Measurements from ENCODE around the gene SDHB. TPM values are rescaled to one million over a fixed set of nuclear protein-coding genes. Genes with fewer than 3 reads are reported as not detected.

The SDHB gene
- total and polyA plus RNA-seq, 2 of the 8 experiments (the other 6 are each of a cell fraction or from before 2014, with no cell fraction given), result 84.0 to 98.7 TPM

DNA sequence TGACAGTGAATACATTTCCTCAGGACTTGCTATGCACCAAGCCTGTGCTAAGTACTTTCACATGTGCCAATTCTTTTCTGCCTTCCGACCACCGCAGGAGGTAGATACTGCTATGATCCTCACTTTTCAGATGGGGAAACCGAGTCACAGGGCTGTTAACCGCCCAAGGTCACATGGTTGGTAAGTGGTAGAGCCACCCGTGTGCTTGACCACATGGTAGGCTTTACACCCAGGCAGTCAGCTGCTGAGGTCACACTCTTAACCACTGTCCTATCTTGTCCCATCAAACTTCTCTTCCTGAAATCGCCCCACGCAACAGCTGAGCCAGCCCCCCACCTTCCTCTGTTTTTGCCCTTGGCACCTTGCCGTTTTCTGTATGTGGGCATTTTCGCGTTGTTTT, 31.0 kb upstream of the SDHB start:
- H4K20me1 ChIP-seq (replicated peaks in 1 of 2; ENCODE audit: control insufficient read depth in 1 of 2, insufficient read depth in 2 of 2, low read length in 2 of 2), result no peaks in the 10 kb centered on the region
- H3K79me2 ChIP-seq (ENCODE audit: control insufficient read depth in 1 of 2, insufficient read depth in 2 of 2, low read length in 2 of 2), result no peaks in the 10 kb centered on the region
- H2AFZ ChIP-seq (ENCODE audit: low read length), result no peak overlapping the region
- 90% methylated on average over 10 of the region's 10 CpGs; no CpG with 5 or more reads in 1 of the 2 experiments for WGBS, 2 experiments (ENCODE audit: extremely low coverage in 1 of 2, insufficient coverage in 1 of 2, insufficient read length in 1 of 2, insufficient replicate concordance in 2 of 2, low coverage in 1 of 2, low lambda C conversion rate in 2 of 2, missing lambda C conversion rate in 1 of 2)
- peaks cover 0 to 3% of the 10 kb centered on the region in 2 experiments; a peak in 1 of 4 replicates for H3K9me3 ChIP-seq (ENCODE audit: insufficient read depth in 2 of 2, low read depth in 1 of 2, low read length in 1 of 2)
- no peak overlapping the region for H3K18ac ChIP-seq (ENCODE audit: extremely low read depth, low read length)
- no peak overlapping the region for H2BK20ac ChIP-seq (ENCODE audit: low read length)
- no peak overlapping the region for H4K91ac ChIP-seq (replicated peaks; ENCODE audit: insufficient read length, low read length)
- H3K36me3 ChIP-seq (ENCODE audit: control insufficient read depth in 2 of 4, insufficient read depth in 4 of 4, low read length in 3 of 4), result no peaks in the 10 kb centered on the region
- H4K5ac ChIP-seq (ENCODE audit: insufficient read length, low read depth, low read length), result no peak overlapping the region
- DNase-seq (ENCODE audit: low read depth in 1 of 2, low spot score in 2 of 2) (no peak), FAIRE-seq (no peak)
- CTCF ChIA-PET (ENCODE audit: partially characterized antibody), result interaction anchor here (2.4 kb wide), 2 partner anchors 9 to 40 kb away, joined by 8 to 9 read pairs; no protein-coding TSS in a partner anchor
- no peaks in the 10 kb centered on the region for H3K23me2 ChIP-seq (ENCODE audit: low read depth, low read length)
- no peak overlapping the region; the same call in 1 of the 2 replicates for H2BK15ac ChIP-seq (ENCODE audit: low read length)
- H2BK12ac ChIP-seq (ENCODE audit: low read depth, low read length), result no peak overlapping the region
- no peak overlapping the region for H3K56ac ChIP-seq (replicated peaks; ENCODE audit: insufficient read length, low read depth, low read length)
- H3K4me2 ChIP-seq (ENCODE audit: insufficient read depth in 1 of 2, low read depth in 2 of 2, low read length in 2 of 2), result no peak overlapping the region
- H3K27me3 ChIP-seq (replicated peaks in 1 of 4; ENCODE audit: control insufficient read depth in 3 of 4, extremely low read depth in 1 of 4, insufficient read depth in 3 of 4, low read length in 3 of 4), result no peaks in the 10 kb centered on the region
- POLR2A ChIA-PET (ENCODE audit: partially characterized antibody), result no interaction called here
- no peak overlapping the region for H2BK120ac ChIP-seq (replicated peaks; ENCODE audit: low read depth, low read length)
- no peak overlapping the region for H2AK5ac ChIP-seq (ENCODE audit: low read depth, low read length)
- no peaks in the 10 kb centered on the region for H3K4me1 ChIP-seq (replicated peaks in 1 of 4; ENCODE audit: control insufficient read depth in 3 of 4, insufficient read depth in 4 of 4, low read length in 3 of 4)
- no peaks in the 10 kb centered on the region for H3K79me1 ChIP-seq (ENCODE audit: low read depth, low read length)
- H3K4ac ChIP-seq (replicated peaks; ENCODE audit: insufficient read length, low read depth, low read length), result no peak overlapping the region
- no peak overlapping the region; the same call in 1 of the 2 replicates for H4K8ac ChIP-seq (ENCODE audit: extremely low read depth, insufficient read depth, low read length)
- no peak overlapping the region for H3K4me3 ChIP-seq (ENCODE audit: extremely low read depth in 1 of 4, insufficient read depth in 2 of 4, low read depth in 3 of 4, low read length in 4 of 4)
- H3K27ac ChIP-seq (ENCODE audit: low read depth, low read length), result no peak overlapping the region
- no peak overlapping the region for H3K14ac ChIP-seq (ENCODE audit: insufficient read length)
- H3K23ac ChIP-seq (ENCODE audit: insufficient read length), result no peak overlapping the region
- no peak overlapping the region for H3K9ac ChIP-seq (replicated peaks in 1 of 4; ENCODE audit: extremely low read depth in 1 of 4, low read depth in 3 of 4, low read length in 3 of 4)
- no peak overlapping the region for H2BK5ac ChIP-seq (ENCODE audit: low read depth, low read length)
- TF ChIP-seq KDM5A (IDR thresholded peaks at IDR 0.05; ENCODE audit: low read length) (no peak), JUN (IDR thresholded peaks at IDR 0.05; ENCODE audit: low read depth, low read length) (no peak), YY1 (IDR thresholded peaks at IDR 0.05; ENCODE audit: low read depth, low read length) (no peak), RXRA (IDR thresholded peaks at IDR 0.05; ENCODE audit: insufficient read depth, low read depth, low read length) (no peak), HDAC2 (IDR thresholded peaks at IDR 0.05; ENCODE audit: borderline replicate concordance in 1 of 2, low read depth in 2 of 2, low read length in 2 of 2) (no peak), CREB1 (IDR thresholded peaks at IDR 0.05) (no peak), TCF12 (IDR thresholded peaks at IDR 0.05; ENCODE audit: low read depth, low read length) (no peak), MAX (IDR thresholded peaks at IDR 0.05) (no peak), GTF2F1 (IDR thresholded peaks at IDR 0.05; ENCODE audit: borderline replicate concordance, low read depth, low read length) (no peak), POLR2A (IDR thresholded peaks at IDR 0.05; ENCODE audit: control extremely low read depth in 1 of 2, low read depth in 2 of 2, low read length in 2 of 2) (no peak), MAFK (IDR thresholded peaks at IDR 0.05; ENCODE audit: low read depth, low read length) (no peak), GABPA (IDR thresholded peaks at IDR 0.05; ENCODE audit: borderline replicate concordance, insufficient read depth, low read length) (no peak)
- TF ChIP-seq, protein P1, sequence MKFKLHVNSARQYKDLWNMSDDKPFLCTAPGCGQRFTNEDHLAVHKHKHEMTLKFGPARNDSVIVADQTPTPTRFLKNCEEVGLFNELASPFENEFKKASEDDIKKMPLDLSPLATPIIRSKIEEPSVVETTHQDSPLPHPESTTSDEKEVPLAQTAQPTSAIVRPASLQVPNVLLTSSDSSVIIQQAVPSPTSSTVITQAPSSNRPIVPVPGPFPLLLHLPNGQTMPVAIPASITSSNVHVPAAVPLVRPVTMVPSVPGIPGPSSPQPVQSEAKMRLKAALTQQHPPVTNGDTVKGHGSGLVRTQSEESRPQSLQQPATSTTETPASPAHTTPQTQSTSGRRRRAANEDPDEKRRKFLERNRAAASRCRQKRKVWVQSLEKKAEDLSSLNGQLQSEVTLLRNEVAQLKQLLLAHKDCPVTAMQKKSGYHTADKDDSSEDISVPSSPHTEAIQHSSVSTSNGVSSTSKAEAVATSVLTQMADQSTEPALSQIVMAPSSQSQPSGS (IDR thresholded peaks at IDR 0.05; ENCODE audit: low read length), result no peak
